Measurements from ENCODE around the gene MST1. TPM values are rescaled to one million over a fixed set of nuclear protein-coding genes. Genes with fewer than 3 reads are reported as not detected.

Gene MST1
- total RNA-seq, 4 donors from 2014 or later = 12.9 to 24.7 (median 17.4) TPM

- DNase-seq (ENCODE audit: low spot score in 2 of 2) = peak; percentile 95 to 99
- 0% methylated on average over 12 to 69 of the region's 102 CpGs for WGBS, 2 donors
- TF ChIP-seq POLR2A (IDR thresholded peaks at IDR 0.05) (no peak), CTCF (IDR thresholded peaks at IDR 0.05) (no peak)
- H3K4me3 ChIP-seq (ENCODE audit: low read depth, poor library complexity, severe bottlenecking) = peak within 1 kb of the TSS; percentile 96
- intact Hi-C loops (cut with DNase I; ENCODE audit: low total_unique reads) = loop anchor here (10.0 kb wide), 1 partner anchor 61 kb away; the partner anchor contains the start of gene IP6K1
Observed at GRCh38 chr3:49723628-49724551, 34.6 kb upstream of the MST1 start, which contains the start of gene GMPPB. Gene GMPPB (minus strand): TSS chr3:49723951. CDS start chr3:49723726, 225 bp downstream.

DNA sequence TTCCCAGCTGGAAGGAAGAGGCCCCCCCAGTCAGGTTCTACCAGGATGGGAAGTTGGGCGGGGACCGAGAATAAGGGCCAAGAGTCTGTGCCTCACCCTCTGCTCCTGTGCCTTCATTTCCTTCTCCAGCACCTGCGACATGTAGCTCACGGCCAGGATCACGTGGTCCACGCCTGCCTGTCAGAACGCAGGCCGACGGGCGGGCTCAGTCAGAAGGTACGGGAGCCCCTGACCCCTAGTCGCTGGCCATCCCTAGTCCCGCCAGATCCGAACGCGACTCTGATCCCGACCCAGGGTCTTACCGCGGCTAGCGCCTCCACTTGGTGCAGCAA lies 34.0 kb upstream of the MST1 start:
- intact Hi-C loops (cut with DNase I; ENCODE audit: low total_unique reads) = loop anchor here (10.0 kb wide), 1 partner anchor 62 kb away; the partner anchor contains the start of gene IP6K1
- TF ChIP-seq CTCF (IDR thresholded peaks at IDR 0.05) (no peak), POLR2A (IDR thresholded peaks at IDR 0.05) (no peak)
- WGBS, 2 donors = 0 to 2% methylated on average over 7 to 10 of the region's 20 CpGs
- peak overlapping the region; percentile 96 for H3K4me3 ChIP-seq (ENCODE audit: low read depth, poor library complexity, severe bottlenecking)
- peak in 1 of 2 donors; percentile 93 for DNase-seq (ENCODE audit: low spot score in 2 of 2)

DNA sequence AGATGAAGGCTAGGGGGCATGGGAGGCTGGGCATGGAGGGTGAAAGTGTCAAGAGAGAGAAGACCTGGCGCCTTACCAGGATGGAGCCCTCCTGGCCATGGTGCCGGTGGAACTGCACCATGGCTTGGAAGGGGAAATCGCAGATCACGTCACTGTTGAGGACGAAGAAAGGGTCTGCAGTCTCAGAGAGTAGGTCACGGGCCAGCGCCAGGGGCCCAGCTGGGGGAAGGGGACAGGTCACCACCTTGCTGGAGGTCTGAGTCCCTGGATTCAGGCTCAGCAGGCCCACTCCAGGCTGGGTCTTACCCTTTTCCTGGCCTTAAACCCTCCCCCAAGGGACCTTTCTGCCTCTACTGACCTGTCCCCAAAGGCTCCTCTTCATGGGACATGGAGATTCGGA lies 33.6 kb upstream of the MST1 start:
- peak overlapping the region; percentile 96 for H3K4me3 ChIP-seq (ENCODE audit: low read depth, poor library complexity, severe bottlenecking)
- 52 to 61% methylated on average over 8 of the region's 8 CpGs for WGBS, 2 donors
- no peak for DNase-seq (ENCODE audit: low spot score in 2 of 2)
- no peak for TF ChIP-seq POLR2A (IDR thresholded peaks at IDR 0.05)
- TF ChIP-seq CTCF (IDR thresholded peaks at IDR 0.05) = no peak
- intact Hi-C loops (cut with DNase I; ENCODE audit: low total_unique reads) = loop anchor here (10.0 kb wide), 1 partner anchor 62 kb away; the partner anchor contains the start of gene IP6K1

DNA sequence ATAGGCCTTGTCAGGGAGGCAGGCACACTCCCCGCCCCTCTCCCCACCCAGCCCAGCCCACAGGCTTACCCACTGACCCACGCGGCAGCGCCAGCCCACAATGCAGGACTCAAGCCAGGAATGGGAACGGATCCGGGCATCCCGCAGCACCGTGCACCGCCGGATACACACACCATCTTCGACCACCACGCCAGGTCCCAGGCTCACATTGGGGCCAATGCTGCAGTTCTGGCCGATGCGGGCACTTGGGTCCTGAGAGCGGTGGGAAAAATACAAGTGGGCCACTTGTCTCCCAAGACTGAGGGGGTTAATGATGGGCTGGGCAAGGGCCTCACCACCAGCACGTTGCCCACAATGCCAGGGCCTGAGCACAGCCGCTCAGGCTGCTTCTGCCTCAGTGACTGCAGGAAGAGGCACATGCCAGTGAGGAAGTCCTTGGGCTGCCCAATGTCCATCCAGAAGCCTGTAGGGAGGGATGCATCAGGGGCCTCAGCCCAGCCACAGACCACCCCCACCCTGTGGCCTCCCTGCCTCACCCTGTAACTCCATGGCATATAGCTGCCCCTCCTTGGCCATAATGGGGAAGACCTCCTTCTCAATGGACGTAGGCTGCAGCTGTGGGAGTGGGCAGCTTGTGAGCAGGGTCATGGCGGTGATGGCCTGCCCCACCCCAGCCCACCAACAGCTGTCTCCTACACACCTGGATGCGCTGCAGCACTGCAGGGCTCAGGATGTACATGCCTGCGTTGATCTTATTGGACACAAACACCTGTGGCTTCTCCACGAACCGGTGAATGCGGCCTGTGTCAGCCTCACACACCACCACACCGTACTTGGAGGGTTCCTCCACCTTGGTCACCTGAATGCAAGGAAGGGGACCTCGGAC lies 32.9 kb upstream of the MST1 start:
- WGBS, 2 donors = 83 to 84% methylated on average over 23 to 24 of the region's 26 CpGs
- intact Hi-C loops (cut with DNase I; ENCODE audit: low total_unique reads) = loop anchor here (10.0 kb wide), 1 partner anchor 63 kb away; the partner anchor contains the start of gene IP6K1
- TF ChIP-seq CTCF (IDR thresholded peaks at IDR 0.05) = no peak
- no peak for TF ChIP-seq POLR2A (IDR thresholded peaks at IDR 0.05)
- H3K4me3 ChIP-seq (ENCODE audit: low read depth, poor library complexity, severe bottlenecking) = no peak overlapping the region
- DNase-seq (ENCODE audit: low spot score in 2 of 2) = peak in 1 of 2 donors; percentile 87

- no peak overlapping the region for H3K4me3 ChIP-seq (ENCODE audit: low read depth, poor library complexity, severe bottlenecking)
- peak in 1 of 2 donors; percentile 83 for DNase-seq (ENCODE audit: low spot score in 2 of 2)
- WGBS, 2 donors = 70% methylated on average over 9 of the region's 9 CpGs
- no peak for TF ChIP-seq POLR2A (IDR thresholded peaks at IDR 0.05)
- no peak for TF ChIP-seq CTCF (IDR thresholded peaks at IDR 0.05)
- intact Hi-C loops (cut with DNase I; ENCODE audit: low total_unique reads) = loop anchor here (10.0 kb wide), 1 partner anchor 63 kb away; the partner anchor contains the start of gene IP6K1
Observed at GRCh38 chr3:49721596-49721895, 32.3 kb upstream of the MST1 start.
